ENCODE measurements around the gene KCNJ16.

Gene KCNJ16

DNA sequence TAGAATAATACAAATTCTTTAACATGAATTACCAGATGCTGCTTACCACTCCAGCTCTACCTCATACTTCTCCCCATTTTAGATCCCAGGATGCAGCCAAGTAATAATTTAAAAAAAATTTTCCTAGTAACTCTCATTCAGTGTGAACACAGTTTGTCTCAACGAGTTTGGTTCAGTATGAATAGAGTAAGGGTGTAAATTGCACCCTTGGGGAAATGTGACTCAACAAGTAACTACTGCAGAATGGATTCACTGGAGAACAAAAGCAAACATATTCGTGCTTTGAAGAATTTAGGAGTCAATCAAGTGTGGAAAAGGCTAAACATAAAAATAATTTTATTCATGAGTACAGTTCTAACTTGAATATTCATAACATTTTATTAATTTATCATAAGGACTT lies 23.0 kb downstream of the KCNJ16 start:
- DNase-seq (ENCODE audit: low spot score) = no peak

DNA sequence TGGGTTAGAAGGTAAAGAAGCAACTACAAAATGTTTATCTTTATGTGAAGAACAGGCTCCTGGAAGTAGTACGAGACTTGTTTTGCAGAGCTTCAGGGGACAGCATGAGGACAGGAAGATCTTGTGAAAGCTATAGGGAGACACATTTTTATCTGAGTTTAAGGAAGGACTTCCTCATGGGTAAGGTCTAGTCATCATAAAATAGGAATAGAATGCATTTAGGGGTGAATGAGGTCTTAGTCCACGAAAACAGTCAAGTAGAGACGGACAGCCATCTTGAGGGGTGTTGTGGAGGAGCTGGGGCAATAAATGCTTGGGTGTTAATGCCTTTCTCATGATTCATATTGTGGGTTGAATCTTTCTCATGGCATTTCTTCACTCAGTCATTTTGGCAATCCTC lies 24.3 kb downstream of the KCNJ16 start:
- no peak for DNase-seq (ENCODE audit: low spot score)

DNA sequence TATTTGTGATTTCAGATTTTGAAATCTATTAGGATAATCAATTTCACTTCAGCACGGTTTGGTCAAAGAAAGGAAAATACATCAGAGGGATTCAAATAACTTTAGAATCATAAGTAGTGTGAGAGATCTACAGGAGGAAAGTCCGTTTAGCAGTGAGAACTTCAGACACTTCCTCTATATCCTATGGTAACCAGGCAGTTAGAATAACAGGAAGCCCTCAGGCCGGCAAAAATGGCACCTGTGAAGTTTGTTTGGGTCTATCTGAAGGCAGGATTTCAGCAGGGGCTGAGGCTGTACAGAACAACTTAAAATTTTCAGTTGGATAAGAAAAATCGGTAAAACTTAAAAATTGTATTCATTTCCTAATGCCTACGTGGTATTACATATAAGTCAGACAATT lies 24.9 kb downstream of the KCNJ16 start:
- DNase-seq (ENCODE audit: low spot score) = no peak

DNA sequence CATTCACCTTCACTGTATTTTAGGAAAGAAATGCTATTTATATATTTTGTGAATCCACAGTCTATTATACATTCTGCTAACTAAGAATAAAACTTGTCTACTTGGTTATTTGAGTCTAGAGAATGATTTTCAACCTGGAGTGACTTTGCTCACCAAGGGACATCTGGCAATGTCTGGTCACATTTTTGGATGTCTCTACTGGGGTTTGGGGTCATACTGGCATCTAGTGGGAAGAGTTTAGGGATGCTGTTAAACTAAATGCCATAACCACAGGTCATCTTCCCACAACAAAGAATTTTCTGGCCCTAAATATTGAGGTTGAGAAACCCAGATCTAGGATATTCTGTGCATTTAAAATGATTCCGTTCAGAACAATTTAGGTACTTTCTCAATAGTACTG lies 26.0 kb downstream of the KCNJ16 start:
- DNase-seq (ENCODE audit: low spot score) = no peak

DNA sequence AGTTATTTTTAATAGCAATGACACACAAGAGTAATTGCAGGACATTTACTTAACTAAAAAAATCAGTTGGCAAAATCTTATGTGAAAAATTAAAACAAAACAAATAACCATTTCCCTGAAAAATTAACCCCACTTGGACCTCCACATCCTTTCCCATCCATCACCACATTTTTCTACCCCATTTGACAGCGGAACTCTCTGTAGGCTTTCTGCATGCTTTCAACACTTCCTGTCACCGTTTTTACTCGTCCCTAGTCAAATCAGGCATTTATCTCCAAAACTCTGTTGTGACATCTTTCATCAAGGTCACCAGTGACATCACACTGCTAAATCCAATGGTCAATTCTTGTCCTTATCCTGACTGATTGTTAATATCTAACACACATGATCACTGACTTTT lies 27.5 kb downstream of the KCNJ16 start:
- no peak for DNase-seq (ENCODE audit: low spot score)

DNA sequence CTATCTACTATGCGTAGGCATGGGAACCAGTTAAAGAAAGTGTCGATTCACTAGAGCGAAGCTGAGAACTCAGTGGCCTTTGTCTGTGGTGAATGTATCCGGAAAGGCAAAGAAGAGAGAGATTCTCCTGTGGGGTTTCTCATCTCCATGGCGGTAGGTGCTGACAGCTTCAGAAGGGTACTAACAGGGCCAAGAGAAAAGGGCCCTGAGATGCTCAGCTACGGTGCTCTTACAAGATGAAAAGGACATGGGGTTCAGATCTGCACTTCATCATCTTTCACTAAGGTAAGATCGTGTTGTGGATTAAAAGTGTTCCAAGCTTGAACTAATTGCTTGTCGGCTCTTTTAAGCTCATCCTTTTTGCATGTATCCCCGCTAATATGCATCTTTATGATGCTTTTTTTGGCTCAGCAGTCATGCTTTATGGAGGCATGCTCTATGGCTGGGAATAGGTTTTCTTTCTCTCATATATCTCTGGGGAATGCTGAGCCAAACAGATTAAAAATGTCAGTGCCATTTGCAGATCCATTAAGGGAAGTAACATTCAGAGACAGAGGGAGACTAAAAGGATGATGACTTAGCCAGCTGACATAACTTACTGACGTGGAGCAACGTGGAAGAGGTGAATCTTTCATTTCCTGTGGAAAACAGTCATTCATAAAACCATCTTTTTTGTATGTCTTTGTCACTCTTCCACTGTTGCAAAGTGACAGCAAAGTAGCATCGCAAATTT lies 29.9 kb downstream of the KCNJ16 start:
- no peak for DNase-seq (ENCODE audit: low spot score)

DNA sequence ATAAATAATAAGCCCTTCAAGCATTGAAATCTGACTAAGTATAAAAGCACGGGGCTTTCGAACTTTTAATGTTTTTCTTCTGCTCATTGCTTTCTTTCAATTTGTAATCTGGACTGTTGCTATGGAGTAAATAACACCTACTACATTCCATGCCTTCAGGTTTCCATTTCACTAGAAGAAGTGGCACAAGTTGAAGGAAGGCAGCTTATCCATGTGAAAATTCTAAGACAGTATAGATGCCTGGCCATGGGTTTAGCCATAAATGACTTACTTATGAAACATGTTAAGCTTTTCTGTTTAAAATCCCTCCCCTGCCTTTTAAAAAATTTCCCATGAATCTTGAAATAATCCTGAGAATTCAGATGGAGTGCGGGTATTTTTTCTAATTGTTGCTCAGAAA lies 30.6 kb downstream of the KCNJ16 start:
- DNase-seq (ENCODE audit: low spot score) = no peak

DNA sequence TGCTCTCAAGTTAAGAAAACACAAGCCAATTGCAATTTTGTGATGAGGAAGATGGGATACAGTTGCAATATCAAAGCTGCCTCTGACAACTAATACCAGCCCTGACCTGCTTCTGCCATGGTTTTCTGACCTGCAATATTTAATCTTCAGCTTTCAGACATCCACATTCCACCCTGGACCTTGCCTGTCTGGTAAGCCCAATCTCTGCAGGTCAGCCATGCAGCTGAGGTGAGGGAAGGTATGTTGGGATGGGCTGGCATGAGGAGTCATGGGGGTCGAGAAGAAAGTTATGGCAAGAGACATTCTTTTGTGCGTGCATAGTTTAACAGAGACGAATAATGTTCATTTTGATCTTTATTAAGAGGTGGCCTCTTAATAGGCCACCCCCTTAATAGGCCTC lies 31.5 kb downstream of the KCNJ16 start:
- DNase-seq (ENCODE audit: low spot score) = no peak

DNA sequence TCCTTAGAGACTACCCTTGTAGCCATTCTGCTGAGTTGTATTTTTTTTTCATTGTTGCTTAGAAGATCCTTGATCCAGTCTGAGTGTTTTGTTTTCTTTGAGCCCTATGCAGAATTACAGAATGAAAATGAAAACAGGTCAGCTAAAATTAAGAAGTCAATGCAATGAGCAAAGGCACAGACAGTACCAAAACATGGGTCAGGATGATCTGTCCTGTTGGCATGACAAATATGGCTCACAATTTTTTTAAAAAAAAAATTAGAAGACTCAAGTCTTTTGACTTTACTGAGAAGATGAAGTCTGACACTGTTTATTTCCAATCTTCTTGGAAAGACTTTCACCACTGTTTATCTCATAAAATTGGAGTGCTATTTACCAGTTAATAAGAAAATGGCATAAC lies 32.4 kb downstream of the KCNJ16 start:
- no peak for DNase-seq (ENCODE audit: low spot score)

DNA sequence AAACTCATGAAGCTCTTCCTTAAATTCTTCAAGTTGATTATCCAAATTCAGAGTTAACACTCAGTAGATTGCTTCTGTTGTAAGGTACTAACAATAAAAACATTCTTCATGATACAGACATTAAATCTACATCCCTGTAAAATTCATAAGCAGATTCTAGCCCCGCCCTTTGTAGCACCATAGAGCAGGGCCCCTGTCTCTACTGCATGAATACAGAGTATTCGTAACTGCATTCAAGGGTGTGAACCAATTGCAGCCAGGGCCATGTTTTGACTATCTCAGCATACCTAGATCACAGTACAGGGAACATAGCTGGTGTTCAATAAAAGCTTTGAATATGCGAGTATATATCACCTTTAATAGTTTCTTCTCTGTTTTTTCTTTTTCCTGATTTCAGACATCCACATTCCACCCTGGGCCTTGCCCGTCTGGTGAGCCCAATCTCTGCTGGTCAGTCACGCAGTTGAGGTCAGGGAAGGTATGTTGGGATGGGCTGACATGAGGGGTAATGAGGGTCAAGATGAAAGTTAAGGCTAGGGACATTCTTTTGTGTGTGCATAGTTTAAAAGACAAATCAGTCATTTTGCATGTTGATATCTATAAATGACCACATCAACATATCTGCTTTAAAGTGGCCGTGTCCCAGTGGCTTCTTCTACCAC lies 33.0 kb downstream of the KCNJ16 start:
- no peak for DNase-seq (ENCODE audit: low spot score)

DNA sequence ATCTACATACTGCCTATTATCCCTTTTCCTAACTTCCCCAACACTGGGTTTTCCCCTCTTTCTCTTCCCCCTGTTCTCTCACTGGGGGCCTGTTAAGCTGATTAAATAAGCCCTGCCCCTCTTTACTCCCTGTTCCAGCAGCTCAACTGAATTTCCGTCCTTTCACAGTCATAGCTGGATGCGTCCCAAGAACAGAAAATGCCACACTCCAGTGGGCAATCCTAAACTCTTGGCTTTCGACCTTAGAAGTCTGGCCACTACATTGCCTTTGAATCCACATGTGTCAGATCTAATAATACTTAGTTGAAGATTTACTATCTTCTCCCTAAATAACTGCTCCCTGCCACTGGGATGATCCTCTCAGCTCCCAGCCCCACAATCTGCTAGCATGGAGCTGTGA lies 34.5 kb downstream of the KCNJ16 start:
- DNase-seq (ENCODE audit: low spot score) = no peak

DNA sequence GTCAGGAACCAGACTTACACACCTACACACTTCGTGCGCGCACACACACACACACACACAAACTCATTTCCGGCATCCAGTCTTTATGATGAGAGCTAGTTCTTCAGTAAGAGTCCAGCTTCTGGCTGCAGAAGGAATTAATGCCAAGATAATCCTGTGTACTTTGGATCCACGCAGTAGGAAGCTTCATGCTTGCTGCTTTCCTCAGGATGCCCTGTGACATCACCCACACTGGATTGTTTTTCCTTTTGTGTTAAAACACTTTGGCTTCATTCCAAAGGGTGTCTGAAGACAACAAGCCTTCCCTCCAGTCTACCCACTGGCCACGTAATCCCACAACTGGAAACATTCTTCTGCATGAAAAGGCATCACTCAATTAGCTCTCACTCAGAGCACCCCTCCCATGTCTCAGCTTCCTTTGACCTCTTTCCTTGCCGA lies 35.4 kb downstream of the KCNJ16 start:
- DNase-seq (ENCODE audit: low spot score) = no peak

DNA sequence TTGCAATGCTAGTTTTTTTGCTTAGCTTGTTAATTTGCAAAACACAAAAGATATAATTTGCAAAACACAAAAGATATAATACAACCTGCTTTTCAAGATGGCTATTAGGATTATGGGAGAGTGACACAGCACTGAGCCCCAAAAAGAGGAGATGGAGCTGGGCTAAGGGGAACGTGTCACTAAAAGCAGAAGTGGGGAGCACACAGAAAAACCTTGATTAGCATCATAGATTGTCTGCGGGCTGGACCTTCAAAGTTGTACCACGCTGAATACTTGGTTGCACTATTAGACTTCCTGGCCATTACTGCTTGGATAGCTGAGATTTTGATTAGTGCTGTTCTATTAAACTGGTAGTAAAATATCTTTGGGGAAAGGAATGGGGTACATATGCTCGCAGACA lies 36.2 kb downstream of the KCNJ16 start:
- DNase-seq (ENCODE audit: low spot score) = no peak

DNA sequence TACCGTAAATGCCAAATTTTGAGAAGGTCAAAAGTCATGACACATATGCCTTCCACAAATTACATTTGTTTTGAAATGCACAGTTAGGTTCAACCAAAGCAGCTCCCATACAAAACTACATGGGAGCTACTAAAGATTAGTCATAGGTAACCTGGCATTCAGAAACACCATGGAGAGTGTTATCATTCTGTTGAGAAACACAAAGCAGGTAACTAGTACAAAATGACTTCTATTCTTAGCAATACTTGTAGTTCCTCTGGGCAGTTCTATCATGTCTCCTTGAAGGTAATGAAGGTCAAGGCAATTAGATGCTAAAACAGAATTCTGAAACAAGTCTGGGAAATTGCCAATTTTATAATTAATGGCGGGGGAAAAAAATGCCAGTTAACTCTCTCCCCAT lies 39.4 kb downstream of the KCNJ16 start:
- DNase-seq (ENCODE audit: low spot score) = no peak

DNA sequence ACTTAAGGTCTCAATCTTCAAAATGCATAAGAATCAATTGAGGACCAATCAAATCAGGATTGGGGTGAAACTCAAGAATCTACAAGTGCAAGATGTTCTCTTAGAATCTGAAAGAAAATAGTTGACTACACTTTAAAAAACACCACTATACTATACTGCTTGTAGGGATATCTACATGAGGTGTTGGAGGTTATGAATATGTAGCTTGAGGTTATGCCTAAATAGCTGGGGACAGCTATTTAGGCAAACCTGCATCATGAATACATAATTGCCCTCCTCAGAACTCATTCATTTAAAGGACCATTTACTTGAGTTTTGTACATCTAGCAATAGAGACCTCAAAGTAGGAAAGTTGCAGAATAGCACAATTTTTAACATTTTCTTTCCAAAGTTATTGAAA lies 40.1 kb downstream of the KCNJ16 start:
- DNase-seq (ENCODE audit: low spot score) = no peak

DNA sequence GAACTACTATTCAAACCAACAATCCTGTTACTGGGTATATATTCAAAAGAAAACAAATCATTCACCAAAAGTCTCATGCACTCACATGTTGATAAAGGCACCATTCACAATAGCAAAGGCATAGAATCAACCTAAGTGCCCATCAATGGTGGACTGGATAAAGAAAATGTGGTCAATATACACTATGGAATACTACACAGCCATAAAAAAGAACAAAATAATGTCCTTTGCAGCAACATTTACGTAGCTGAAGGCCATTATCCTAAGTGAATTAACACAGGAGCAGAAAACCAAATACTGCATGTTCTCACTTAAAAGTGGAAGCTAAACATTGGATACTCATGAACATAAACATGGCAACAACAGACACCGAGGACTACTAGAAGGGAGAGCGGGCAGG lies 41.9 kb downstream of the KCNJ16 start:
- DNase-seq (ENCODE audit: low spot score) = no peak

DNA sequence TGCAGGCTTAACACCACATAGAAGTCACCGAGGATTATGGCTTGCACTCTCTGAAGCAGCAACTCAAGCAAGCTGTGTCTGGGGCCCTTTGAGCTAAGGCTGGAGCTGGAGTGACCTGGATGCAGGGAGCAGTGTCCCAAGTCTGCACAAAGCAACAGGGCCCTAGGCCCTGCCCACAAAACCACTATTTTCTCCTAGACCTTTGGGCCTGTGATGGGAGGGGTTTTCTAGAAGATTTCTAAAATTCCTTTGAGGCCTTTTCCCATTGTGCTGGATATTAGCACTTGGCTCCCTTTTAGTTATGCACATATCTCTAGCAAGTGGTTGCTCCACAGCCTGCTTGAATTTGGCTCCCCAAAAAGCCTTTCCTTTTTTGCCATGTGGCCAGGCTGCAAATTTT lies 44.5 kb downstream of the KCNJ16 start:
- DNase-seq (ENCODE audit: low spot score) = no peak

DNA sequence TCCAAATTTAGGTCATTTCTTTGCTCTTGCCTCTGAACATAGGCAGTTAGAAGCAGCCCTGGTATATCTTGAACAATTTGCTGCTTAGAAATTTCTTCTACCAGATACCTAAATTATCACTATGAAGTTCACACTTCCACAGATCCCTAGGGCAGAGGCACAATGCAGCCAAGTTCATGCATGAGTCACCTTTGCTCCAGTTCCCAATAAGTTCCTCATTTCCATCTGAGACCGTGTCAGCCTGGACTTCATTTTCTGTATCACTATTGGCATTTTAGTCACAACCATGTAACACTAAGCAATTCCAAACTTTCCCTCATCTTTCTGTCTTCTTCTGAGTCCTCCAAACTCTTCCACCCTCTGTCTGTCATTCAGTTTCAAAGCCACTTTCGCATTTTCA lies 45.0 kb downstream of the KCNJ16 start:
- no peak for DNase-seq (ENCODE audit: low spot score)

DNA sequence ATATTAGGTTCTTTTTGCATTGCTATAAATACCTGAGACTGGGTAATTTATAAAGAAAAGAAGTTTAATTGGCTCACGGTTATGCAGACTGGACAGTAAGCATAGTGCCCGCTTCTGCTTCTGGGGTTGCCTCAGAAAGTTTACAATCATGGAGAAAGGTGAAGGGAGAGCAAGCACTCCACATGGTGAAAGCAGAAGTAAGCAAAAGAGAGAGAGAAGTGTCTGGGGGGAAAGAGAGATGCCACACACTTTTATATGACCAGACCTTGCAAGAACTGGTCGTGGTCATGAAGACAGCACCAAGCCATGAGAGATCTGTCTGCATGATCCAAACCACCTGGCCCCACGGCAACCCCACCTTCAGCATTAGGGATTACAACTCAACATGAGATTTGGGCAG lies 45.4 kb downstream of the KCNJ16 start:
- no peak for DNase-seq (ENCODE audit: low spot score)

DNA sequence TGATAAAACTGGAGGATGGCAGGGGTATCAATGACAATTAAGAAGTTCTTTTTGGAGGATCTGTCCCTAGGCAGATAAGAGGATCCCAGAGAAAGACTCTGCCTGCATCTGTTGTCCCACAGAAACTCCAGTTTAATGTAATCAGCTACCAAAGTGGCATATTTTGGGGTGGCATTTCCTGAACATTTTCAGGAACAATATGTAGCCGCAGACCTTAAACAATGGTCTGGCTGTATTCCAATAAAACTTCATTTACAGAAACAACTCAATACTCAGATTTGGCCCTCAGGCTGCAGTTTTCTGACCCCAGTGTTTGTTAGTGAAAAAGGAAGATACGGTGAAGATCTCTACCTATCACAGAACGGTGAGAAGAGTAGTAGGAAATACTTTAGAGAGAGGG lies 46.1 kb downstream of the KCNJ16 start:
- DNase-seq (ENCODE audit: low spot score) = no peak

DNA sequence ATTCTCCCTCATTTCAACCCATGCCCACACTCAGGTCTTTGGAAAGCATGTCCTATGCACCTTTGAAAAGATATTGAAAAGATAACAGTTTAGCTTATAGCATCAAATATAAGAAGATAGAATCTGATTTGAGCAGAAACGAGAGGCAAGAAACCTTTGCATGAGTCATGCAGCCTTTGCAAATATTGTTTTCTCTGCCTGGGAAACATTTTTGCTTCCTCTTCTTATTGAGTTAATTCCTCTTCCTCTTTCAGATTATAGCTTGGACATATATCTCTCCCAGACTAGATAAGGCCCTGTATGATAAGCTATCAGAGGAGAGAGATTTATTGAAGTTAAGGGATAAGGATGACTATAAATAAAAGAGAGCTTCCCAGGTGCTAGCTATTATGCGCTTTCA lies 48.2 kb downstream of the KCNJ16 start:
- DNase-seq (ENCODE audit: low spot score) = no peak

DNA sequence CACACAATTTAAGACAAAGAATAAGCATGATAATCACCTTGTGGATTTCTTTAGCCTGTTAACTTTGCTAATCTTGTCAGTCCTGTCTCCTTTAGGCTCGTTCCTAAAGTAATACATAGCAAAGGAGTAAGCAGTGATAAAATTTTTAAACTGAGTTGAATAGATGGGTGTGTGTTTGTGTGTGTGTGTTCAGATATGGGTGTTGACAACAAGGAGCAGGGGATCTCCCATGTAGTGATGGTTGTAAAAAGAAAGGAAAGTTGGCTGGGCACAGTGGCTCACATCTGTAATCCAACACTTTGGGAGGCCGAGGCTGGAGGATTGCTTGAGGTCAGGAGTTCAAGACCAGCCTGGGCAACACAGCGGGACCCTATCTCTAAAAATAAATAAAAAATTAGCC lies 49.7 kb downstream of the KCNJ16 start:
- DNase-seq (ENCODE audit: low spot score) = no peak

DNA sequence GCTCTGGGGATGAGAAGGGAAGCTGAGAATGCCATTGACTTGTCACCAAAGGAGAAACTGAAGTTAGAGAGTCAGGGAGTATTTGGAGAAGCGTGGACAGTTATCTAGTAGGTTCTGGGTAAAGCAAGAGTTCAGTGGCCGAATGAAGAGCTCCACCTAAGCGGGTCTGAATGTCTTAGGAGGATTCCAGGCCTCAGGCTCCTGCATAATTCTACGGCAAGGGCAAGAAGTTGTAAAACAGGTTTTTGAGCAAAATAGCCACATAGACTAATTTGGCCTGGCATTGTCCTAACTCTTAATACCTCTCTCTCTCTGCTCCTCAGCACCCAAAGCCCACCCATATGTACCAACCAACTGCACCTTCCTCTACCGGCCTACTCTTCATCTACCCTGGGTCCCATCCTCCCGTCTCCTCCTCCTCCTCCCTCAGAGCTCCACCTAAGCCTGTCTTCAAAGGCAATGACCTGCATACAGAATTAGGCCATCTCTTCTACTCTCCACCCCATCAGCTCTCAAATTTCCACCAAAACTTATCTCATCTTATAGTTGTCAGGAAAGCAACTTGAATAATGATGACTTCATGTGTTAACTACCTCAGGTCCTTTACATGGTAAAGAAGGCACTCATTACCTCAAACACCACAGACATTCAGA lies 52.3 kb downstream of the KCNJ16 start:
- no peak for DNase-seq (ENCODE audit: low spot score)
